ENCODE data around the gene ZNF837. TPM values are rescaled to one million over a fixed set of nuclear protein-coding genes. Genes with fewer than 3 reads are reported as not detected.

Gene ZNF837
- polyA plus RNA-seq, 2 of the 4 experiments (the other 2 are of a cell fraction): 0.74 to 1.0 TPM

GRCh38 chr19:58318297-58318696, 62.5 kb downstream of the ZNF837 start (continued):
- TF ChIP-seq REST (IDR thresholded peaks at IDR 0.05): no peak
- no peak for TF ChIP-seq TP53 (CRISPR knock-in tag; IDR thresholded peaks at IDR 0.05)
- TF ChIP-seq PBX3 (IDR thresholded peaks at IDR 0.05): no peak
- no peak for TF ChIP-seq ZSCAN20 (CRISPR knock-in tag; IDR thresholded peaks at IDR 0.05)

Small RNA genes lying within 50 kb of the gene (small RNA-seq; reads per million reads assigned to genes)
- gene MIR4754 (0 to 0.04 (median 0) reads per million in 6 experiments), gene MIR6806 (0 reads per million in 6 experiments), gene RNA5SP473 (0 to 1.7 (median 0.13) reads per million in 6 experiments)

Other genes with a start within 250 kb of the ZNF837 start
- 5.7 and 6.2 TPM in 2 replicates for gene ZNF329, start 230.2 kb downstream of the ZNF837 start, polyA plus RNA-seq (2011; rRNA removed)
- 2.7 to 2.8 TPM (median 2.8 TPM) in 3 replicates for gene ZNF329, start 230.2 kb downstream of the ZNF837 start, polyA plus RNA-seq (2017; fragmentation: RNase III; extraction: RNeasy Plus Mini Kit Qiagen cat#74134 plus additional on column Dnase treatment)
- 27.3 and 28.7 TPM in 2 replicates for gene ZNF274, start 198.0 kb downstream of the ZNF837 start, polyA plus RNA-seq (2011; rRNA removed)
- gene ZNF274, start 198.0 kb downstream of the ZNF837 start, polyA plus RNA-seq (2017; fragmentation: RNase III; extraction: RNeasy Plus Mini Kit Qiagen cat#74134 plus additional on column Dnase treatment): 15.8 to 18.8 TPM (median 18.3 TPM) in 3 replicates
- 32.7 and 33.1 TPM in 2 replicates for gene ZNF544, start 152.1 kb downstream of the ZNF837 start, polyA plus RNA-seq (2011; rRNA removed)
- 22.5 to 30.6 TPM (median 23.7 TPM) in 3 replicates for gene ZNF544, start 152.1 kb downstream of the ZNF837 start, polyA plus RNA-seq (2017; fragmentation: RNase III; extraction: RNeasy Plus Mini Kit Qiagen cat#74134 plus additional on column Dnase treatment)
- gene ZNF8, start 102.1 kb downstream of the ZNF837 start, polyA plus RNA-seq (2011; rRNA removed): 4.0 and 5.6 TPM in 2 replicates
- gene ZNF8, start 102.1 kb downstream of the ZNF837 start, polyA plus RNA-seq (2017; fragmentation: RNase III; extraction: RNeasy Plus Mini Kit Qiagen cat#74134 plus additional on column Dnase treatment): 2.0 to 2.3 TPM (median 2.3 TPM) in 3 replicates
- gene ERVK3-1, start 75.7 kb downstream of the ZNF837 start, polyA plus RNA-seq (2011; rRNA removed): 112 and 142 TPM in 2 replicates
- gene ERVK3-1, start 75.7 kb downstream of the ZNF837 start, polyA plus RNA-seq (2017; fragmentation: RNase III; extraction: RNeasy Plus Mini Kit Qiagen cat#74134 plus additional on column Dnase treatment): 104 to 126 TPM (median 109 TPM) in 3 replicates
- 4.4 and 5.3 TPM in 2 replicates for gene ZSCAN22, start 54.0 kb downstream of the ZNF837 start, polyA plus RNA-seq (2011; rRNA removed)
- gene ZSCAN22, start 54.0 kb downstream of the ZNF837 start, polyA plus RNA-seq (2017; fragmentation: RNase III; extraction: RNeasy Plus Mini Kit Qiagen cat#74134 plus additional on column Dnase treatment): 2.0 to 2.2 TPM (median 2.0 TPM) in 3 replicates
- gene A1BG, start 27.5 kb downstream of the ZNF837 start, polyA plus RNA-seq (2011; rRNA removed): 1.5 and 2.5 TPM in 2 replicates
- gene A1BG, start 27.5 kb downstream of the ZNF837 start, polyA plus RNA-seq (2017; fragmentation: RNase III; extraction: RNeasy Plus Mini Kit Qiagen cat#74134 plus additional on column Dnase treatment): 9.3 to 11.1 TPM (median 9.5 TPM) in 3 replicates
- gene ZNF497, start 18.3 kb downstream of the ZNF837 start, polyA plus RNA-seq (2011; rRNA removed): 1.1 and 1.4 TPM in 2 replicates
- gene ZNF497, start 18.3 kb downstream of the ZNF837 start, polyA plus RNA-seq (2017; fragmentation: RNase III; extraction: RNeasy Plus Mini Kit Qiagen cat#74134 plus additional on column Dnase treatment): 1.6 to 2.4 TPM (median 2.0 TPM) in 3 replicates
- 2,475 and 2,940 TPM in 2 replicates for gene RPS5, start 6.2 kb upstream of the ZNF837 start, polyA plus RNA-seq (2011; rRNA removed)
- gene RPS5, start 6.2 kb upstream of the ZNF837 start, polyA plus RNA-seq (2017; fragmentation: RNase III; extraction: RNeasy Plus Mini Kit Qiagen cat#74134 plus additional on column Dnase treatment): 2,123 to 2,259 TPM (median 2,149 TPM) in 3 replicates
- gene RNF225, start 14.6 kb upstream of the ZNF837 start, polyA plus RNA-seq (2011; rRNA removed): not detected in 2 replicates
- not detected in 3 replicates for gene RNF225, start 14.6 kb upstream of the ZNF837 start, polyA plus RNA-seq (2017; fragmentation: RNase III; extraction: RNeasy Plus Mini Kit Qiagen cat#74134 plus additional on column Dnase treatment)
- 18.2 and 21.2 TPM in 2 replicates for gene ZNF584, start 27.6 kb upstream of the ZNF837 start, polyA plus RNA-seq (2011; rRNA removed)
- 13.6 to 15.6 TPM (median 14.8 TPM) in 3 replicates for gene ZNF584, start 27.6 kb upstream of the ZNF837 start, polyA plus RNA-seq (2017; fragmentation: RNase III; extraction: RNeasy Plus Mini Kit Qiagen cat#74134 plus additional on column Dnase treatment)
- 0.16 and 0.19 TPM in 2 replicates for gene ZNF132, start 59.1 kb upstream of the ZNF837 start, polyA plus RNA-seq (2011; rRNA removed)
- gene ZNF132, start 59.1 kb upstream of the ZNF837 start, polyA plus RNA-seq (2017; fragmentation: RNase III; extraction: RNeasy Plus Mini Kit Qiagen cat#74134 plus additional on column Dnase treatment): 0.05 to 0.13 TPM (median 0.09 TPM) in 3 replicates
- 3.8 and 4.1 TPM in 2 replicates for gene ZNF324B, start 70.6 kb upstream of the ZNF837 start, polyA plus RNA-seq (2011; rRNA removed)
- gene ZNF324B, start 70.6 kb upstream of the ZNF837 start, polyA plus RNA-seq (2017; fragmentation: RNase III; extraction: RNeasy Plus Mini Kit Qiagen cat#74134 plus additional on column Dnase treatment): 6.8 TPM in 3 replicates
- 3.0 and 3.1 TPM in 2 replicates for gene ZNF324, start 86.0 kb upstream of the ZNF837 start, polyA plus RNA-seq (2011; rRNA removed)
- 6.4 to 6.9 TPM (median 6.9 TPM) in 3 replicates for gene ZNF324, start 86.0 kb upstream of the ZNF837 start, polyA plus RNA-seq (2017; fragmentation: RNase III; extraction: RNeasy Plus Mini Kit Qiagen cat#74134 plus additional on column Dnase treatment)
- gene ZNF446, start 95.3 kb upstream of the ZNF837 start, polyA plus RNA-seq (2011; rRNA removed): 6.2 and 7.4 TPM in 2 replicates
- 9.9 to 12.5 TPM (median 11.0 TPM) in 3 replicates for gene ZNF446, start 95.3 kb upstream of the ZNF837 start, polyA plus RNA-seq (2017; fragmentation: RNase III; extraction: RNeasy Plus Mini Kit Qiagen cat#74134 plus additional on column Dnase treatment)
- 30.2 and 36.7 TPM in 2 replicates for gene SLC27A5, start 131.0 kb upstream of the ZNF837 start, polyA plus RNA-seq (2011; rRNA removed)
- gene SLC27A5, start 131.0 kb upstream of the ZNF837 start, polyA plus RNA-seq (2017; fragmentation: RNase III; extraction: RNeasy Plus Mini Kit Qiagen cat#74134 plus additional on column Dnase treatment): 36.7 to 40.4 TPM (median 37.8 TPM) in 3 replicates
- gene ZBTB45, start 138.8 kb upstream of the ZNF837 start, polyA plus RNA-seq (2011; rRNA removed): 6.2 and 6.4 TPM in 2 replicates
- 11.8 to 14.3 TPM (median 13.4 TPM) in 3 replicates for gene ZBTB45, start 138.8 kb upstream of the ZNF837 start, polyA plus RNA-seq (2017; fragmentation: RNase III; extraction: RNeasy Plus Mini Kit Qiagen cat#74134 plus additional on column Dnase treatment)
- 576 and 735 TPM in 2 replicates for gene TRIM28, start 163.0 kb upstream of the ZNF837 start, polyA plus RNA-seq (2011; rRNA removed)
- gene TRIM28, start 163.0 kb upstream of the ZNF837 start, polyA plus RNA-seq (2017; fragmentation: RNase III; extraction: RNeasy Plus Mini Kit Qiagen cat#74134 plus additional on column Dnase treatment): 656 to 743 TPM (median 666 TPM) in 3 replicates
- 223 and 280 TPM in 2 replicates for gene CHMP2A, start 174.1 kb upstream of the ZNF837 start, polyA plus RNA-seq (2011; rRNA removed)
- gene CHMP2A, start 174.1 kb upstream of the ZNF837 start, polyA plus RNA-seq (2017; fragmentation: RNase III; extraction: RNeasy Plus Mini Kit Qiagen cat#74134 plus additional on column Dnase treatment): 192 to 227 TPM (median 198 TPM) in 3 replicates
- gene UBE2M, start 177.6 kb upstream of the ZNF837 start, polyA plus RNA-seq (2011; rRNA removed): 185 and 190 TPM in 2 replicates
- 135 to 139 TPM (median 137 TPM) in 3 replicates for gene UBE2M, start 177.6 kb upstream of the ZNF837 start, polyA plus RNA-seq (2017; fragmentation: RNase III; extraction: RNeasy Plus Mini Kit Qiagen cat#74134 plus additional on column Dnase treatment)
- gene MZF1, start 192.3 kb upstream of the ZNF837 start, polyA plus RNA-seq (2011; rRNA removed): 19.5 and 20.3 TPM in 2 replicates
- gene MZF1, start 192.3 kb upstream of the ZNF837 start, polyA plus RNA-seq (2017; fragmentation: RNase III; extraction: RNeasy Plus Mini Kit Qiagen cat#74134 plus additional on column Dnase treatment): 19.1 to 21.7 TPM (median 20.3 TPM) in 3 replicates